HL-60/S4 treated with phorbol 12-myristate 13-acetate at 8.2 ng/mL for 4 days and 3 days (cell line): ENCODE measurements around the gene MUS81.

Source experiments
- in situ Hi-C: fragments of 300-500 bp; cut with MboI; formaldehyde crosslinking; loops from 2 replicates; pipeline ENCODE4 v1.15.0; 2022; ENCODE audit warnings: low sequenced_read_pairs

The MUS81 gene

GRCh38 chr11:65871811-65872548, 11.7 kb downstream of the MUS81 start:
- in situ Hi-C loops, result no loop called here

GRCh38 chr11:65872586-65873317, 12.5 kb downstream of the MUS81 start, which contains the start of gene EFEMP2:
EFEMP2 (minus strand) TSS chr11:65872800; CDS start chr11:65872354, 446 bp downstream.
- in situ Hi-C loops, result no loop called here

GRCh38 chr11:65873318-65874156, 13.3 kb downstream of the MUS81 start:
- in situ Hi-C loops, result no loop called here

DNA sequence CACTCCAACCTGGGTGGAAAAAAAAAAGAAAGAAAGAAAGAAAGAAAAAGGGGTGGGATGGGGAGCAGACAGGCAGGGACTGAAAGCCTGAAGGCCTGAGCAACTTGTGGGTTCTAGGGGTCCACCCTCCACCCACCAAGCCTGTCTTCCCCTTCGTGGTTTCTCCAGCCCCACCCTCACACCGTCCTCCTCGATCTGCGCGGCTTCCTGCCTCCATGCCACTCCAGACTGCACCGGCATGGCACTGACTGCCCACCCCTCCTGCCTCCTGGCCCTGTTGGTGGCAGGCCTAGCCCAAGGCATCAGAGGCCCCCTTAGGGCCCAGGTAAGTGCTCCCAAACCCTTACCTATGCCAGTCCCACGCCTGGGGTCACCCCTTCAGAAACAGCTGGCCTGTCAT, 19.4 kb downstream of the MUS81 start, which contains the start of gene CTSW:
CTSW (plus strand) TSS at position 221 of the 400 bp plus-strand sequence; CDS start at position 239, 18 bp downstream.
- in situ Hi-C loops, result loop anchor here (25.0 kb wide), 1 partner anchor 108 kb away; no protein-coding TSS in a partner anchor

DNA sequence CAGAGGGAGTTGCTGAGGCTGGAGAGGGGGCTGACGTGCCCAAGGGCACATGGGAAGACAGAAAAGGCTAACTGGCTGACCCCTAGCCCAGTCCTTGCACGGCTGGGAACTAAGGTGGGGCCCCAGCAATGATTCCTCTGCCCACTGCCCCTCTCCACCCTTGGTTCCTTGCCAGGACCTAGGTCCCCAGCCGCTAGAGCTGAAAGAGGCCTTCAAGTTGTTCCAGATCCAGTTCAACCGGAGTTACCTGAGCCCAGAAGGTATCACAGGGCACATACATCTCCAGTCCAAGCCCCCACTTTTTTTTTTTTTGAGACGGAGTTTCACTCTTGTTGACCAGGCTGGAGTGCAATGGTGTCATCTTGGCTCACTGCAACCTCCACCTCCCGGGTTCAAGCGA, 19.8 kb downstream of the MUS81 start:
- in situ Hi-C loops, result loop anchor here (25.0 kb wide), 1 partner anchor 107 kb away; no protein-coding TSS in a partner anchor

DNA sequence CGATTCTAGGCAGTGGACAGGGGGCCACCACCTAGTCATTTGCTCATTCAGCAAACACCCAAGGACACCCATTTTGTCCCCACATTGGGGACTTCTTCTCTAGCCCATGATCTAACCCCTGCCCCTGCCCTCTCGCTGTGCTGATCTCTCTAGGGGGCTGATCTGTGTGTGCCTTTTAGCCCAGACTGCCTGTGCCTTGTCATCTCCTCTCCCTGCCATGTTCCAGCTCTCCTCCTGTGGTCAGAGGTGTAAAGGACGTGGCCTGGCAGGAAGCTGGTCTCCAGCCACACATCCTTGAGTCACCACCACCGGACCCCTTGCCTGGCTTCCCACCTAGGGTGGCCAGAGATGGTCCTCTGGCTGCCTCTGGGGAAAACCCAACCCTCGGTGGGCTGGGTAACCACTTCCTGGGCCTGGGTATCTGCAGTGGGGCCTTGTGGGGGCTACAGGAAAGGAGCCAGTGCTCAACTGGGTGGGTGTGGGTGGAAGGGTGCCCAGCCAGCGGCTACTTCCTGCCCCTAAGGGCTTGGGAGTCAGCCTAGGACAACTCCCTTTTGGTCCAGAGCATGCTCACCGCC, 20.7 kb downstream of the MUS81 start:
- in situ Hi-C loops, result loop anchor here (25.0 kb wide), 1 partner anchor 106 kb away; no protein-coding TSS in a partner anchor

DNA sequence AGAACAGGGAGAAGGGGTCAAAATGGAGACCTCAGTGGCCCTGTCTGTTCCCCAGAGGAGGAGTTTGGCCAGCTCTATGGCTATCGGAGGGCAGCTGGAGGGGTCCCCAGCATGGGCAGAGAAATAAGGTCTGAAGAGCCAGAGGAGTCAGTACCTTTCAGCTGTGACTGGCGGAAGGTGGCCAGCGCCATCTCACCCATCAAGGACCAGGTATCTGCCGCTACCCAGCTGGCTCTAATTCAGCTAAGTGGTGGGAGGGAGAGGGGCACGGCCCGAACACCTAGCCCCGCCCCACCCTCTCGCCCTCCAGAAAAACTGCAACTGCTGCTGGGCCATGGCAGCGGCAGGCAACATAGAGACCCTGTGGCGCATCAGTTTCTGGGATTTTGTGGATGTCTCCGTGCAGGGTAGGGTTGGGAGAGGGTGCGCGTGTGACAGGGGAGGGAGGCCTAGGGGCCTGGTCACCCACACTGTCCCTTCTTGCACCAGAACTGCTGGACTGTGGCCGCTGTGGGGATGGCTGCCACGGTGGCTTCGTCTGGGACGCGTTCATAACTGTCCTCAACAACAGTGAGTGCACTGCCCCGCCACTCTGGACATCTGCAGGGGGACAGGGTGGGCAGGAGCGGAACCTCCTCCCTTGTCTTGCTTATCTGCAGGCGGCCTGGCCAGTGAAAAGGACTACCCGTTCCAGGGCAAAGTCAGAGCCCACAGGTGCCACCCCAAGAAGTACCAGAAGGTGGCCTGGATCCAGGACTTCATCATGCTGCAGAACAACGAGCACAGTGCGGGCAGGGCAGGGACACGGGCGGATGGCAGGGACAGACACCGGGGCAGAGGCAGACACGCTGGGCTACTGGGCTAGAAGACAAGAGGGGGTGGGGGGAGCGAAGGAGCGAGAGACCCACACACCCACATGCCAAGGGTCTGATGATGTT, 22.2 kb downstream of the MUS81 start:
- in situ Hi-C loops, result loop anchor here (25.0 kb wide), 1 partner anchor 105 kb away; no protein-coding TSS in a partner anchor

- in situ Hi-C loops, result loop anchor here (25.0 kb wide), 1 partner anchor 104 kb away; no protein-coding TSS in a partner anchor
Observed at GRCh38 chr11:65883058-65883761, 23.0 kb downstream of the MUS81 start.

GRCh38 chr11:65883786-65884715, 23.8 kb downstream of the MUS81 start:
- in situ Hi-C loops, result loop anchor here (25.0 kb wide), 1 partner anchor 103 kb away; no protein-coding TSS in a partner anchor

DNA sequence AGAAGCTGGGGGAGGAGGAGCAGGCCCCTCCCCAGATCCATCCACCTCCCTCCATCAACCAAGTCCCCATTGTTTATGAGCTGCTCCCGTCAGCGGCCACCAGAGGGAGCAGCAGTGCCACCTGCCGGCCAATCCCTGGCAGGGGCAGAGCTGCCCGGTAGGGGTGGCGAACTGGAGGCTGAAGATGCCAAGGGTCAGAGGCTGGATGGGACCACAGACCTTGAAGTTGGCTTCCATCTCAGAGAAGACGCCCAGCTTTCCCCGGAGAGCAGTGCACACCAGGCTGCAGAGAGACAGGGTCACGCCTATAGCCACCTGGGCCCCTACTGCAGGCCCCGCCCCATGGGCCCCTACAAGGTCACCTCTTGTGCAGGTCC, 24.5 kb downstream of the MUS81 start:
- in situ Hi-C loops, result loop anchor here (25.0 kb wide), 1 partner anchor 103 kb away; no protein-coding TSS in a partner anchor

- in situ Hi-C loops, result loop anchor here (25.0 kb wide), 1 partner anchor 102 kb away; no protein-coding TSS in a partner anchor
Observed at GRCh38 chr11:65885231-65885630, 25.0 kb downstream of the MUS81 start.

DNA sequence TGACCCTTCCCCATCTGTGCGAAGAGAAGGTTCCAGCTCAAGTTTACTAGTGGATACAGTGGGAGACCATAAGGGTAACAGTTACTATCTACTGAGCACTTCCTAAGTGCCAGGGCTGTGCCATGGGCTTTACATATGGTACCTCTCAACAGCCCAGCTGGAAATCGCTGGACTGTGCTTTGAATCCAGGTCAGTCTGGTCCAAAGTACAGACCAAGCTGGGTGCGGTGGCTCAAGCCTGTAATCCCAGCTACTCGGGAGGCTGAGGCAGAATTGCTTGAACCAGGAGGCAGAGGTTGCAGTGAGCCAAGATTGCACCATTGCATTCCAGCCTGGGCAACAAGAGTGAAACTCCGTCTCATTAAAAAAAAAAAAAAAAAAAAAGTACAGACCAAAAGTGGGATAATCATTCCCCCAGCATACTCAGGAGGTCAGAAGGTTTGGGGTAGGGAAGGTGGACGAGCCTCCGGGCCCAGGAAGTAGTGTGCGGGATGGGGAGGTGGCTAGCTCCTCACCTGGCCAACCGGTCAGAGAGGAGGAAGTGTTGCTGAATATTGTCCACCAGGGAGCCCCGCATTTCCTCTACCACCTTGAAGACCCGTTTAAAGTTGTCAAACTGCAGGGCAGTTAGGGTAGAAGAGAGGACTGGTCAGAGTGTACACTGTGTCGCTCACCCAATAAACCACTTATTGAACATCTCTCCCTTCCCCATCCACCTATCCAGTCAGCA, 25.7 kb downstream of the MUS81 start:
- in situ Hi-C loops, result loop anchor here (25.0 kb wide), 1 partner anchor 101 kb away; no protein-coding TSS in a partner anchor

- in situ Hi-C loops, result loop anchor here (25.0 kb wide), 1 partner anchor 100 kb away; no protein-coding TSS in a partner anchor
Observed at GRCh38 chr11:65886826-65887722, 26.8 kb downstream of the MUS81 start.

DNA sequence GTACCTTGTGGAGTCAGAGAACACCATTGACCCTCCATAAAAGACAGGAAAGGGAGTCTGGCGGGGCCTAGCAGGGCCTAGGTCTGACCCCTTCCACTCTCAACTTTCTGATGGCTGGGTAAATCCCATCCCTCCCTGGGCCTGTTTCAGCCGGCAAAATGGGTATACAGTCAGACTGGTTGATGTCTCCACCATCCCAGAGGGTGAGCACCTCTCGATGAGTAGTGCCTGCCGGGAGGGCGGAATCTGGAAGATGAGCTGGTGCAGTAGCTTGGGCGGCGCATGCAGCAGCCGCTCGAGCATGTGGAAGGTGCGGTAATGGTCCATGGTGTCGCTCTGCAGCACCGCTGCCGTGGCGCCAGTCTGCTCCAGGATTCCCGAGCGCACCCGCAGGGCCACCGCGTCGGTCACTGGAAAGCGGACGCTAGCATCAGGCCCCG, 27.5 kb downstream of the MUS81 start:
- in situ Hi-C loops, result loop anchor here (25.0 kb wide), 1 partner anchor 100 kb away; no protein-coding TSS in a partner anchor

- in situ Hi-C loops, result loop anchor here (25.0 kb wide), 1 partner anchor 99 kb away; no protein-coding TSS in a partner anchor
Observed at GRCh38 chr11:65888163-65888814, 28.1 kb downstream of the MUS81 start, which contains the start of gene FIBP. FIBP (minus strand) TSS chr11:65888471; CDS start chr11:65888418, 53 bp downstream.
